Liver (tissue), 9 donors: Measurements from ENCODE around the gene NAP1L4. TPM values are rescaled to one million over a fixed set of nuclear protein-coding genes. Genes with fewer than 3 reads are reported as not detected.

Source experiments
- DNase-seq: peaks from one replicate; pipeline ENCODE4 v3.0.0-alpha.2; 2017; ENCODE audit warnings: low spot score
- H3K27ac ChIP-seq, 2 donors: one replicate each; pipeline ENCODE4 v1.7.0; 2013; ENCODE audit warnings: inconsistent platforms in 2 of 2, low read length in 2 of 2, control low read depth in 1 of 2, low read depth in 1 of 2, mild to moderate bottlenecking in 1 of 2
- H3K27me3 ChIP-seq, 4 donors: one replicate each; pipeline versions ENCODE4 v1.6.1 to v1.7.0; 2013; ENCODE audit warnings: low read length in 3 of 4, inconsistent platforms in 1 of 4, mild to moderate bottlenecking in 1 of 4, moderate library complexity in 1 of 4; ENCODE audit not compliant: control insufficient read depth in 4 of 4, insufficient read depth in 4 of 4
- H3K36me3 ChIP-seq, 4 donors: one replicate each; pipeline versions ENCODE4 v1.6.1 to v1.7.0; 2013; ENCODE audit warnings: low read length in 3 of 4, mild to moderate bottlenecking in 3 of 4, low read depth in 1 of 4, moderate library complexity in 1 of 4; ENCODE audit not compliant: control insufficient read depth in 4 of 4, insufficient read depth in 3 of 4
- H3K4me1 ChIP-seq, 4 donors: one replicate each; pipeline versions ENCODE4 v1.6.1 to v1.7.0; 2013; ENCODE audit warnings: low read length in 3 of 4, mild to moderate bottlenecking in 3 of 4, moderate library complexity in 1 of 4; ENCODE audit not compliant: control insufficient read depth in 4 of 4, insufficient read depth in 4 of 4
- H3K4me3 ChIP-seq, 3 donors: one replicate each; pipeline versions ENCODE4 v1.6.1 to v1.7.0; 2013; ENCODE audit warnings: low read length in 3 of 3, control low read depth in 1 of 3, low read depth in 1 of 3, mild to moderate bottlenecking in 1 of 3
- H3K9ac ChIP-seq, 2 donors: one replicate each; pipeline ENCODE4 v1.7.0; 2013; ENCODE audit warnings: low read length in 2 of 2, mild to moderate bottlenecking in 2 of 2, moderate library complexity in 2 of 2, control low read depth in 1 of 2, low read depth in 1 of 2
- H3K9me3 ChIP-seq, 4 donors: one replicate each; pipeline versions ENCODE4 v1.6.1 to v1.7.0; 2013; ENCODE audit warnings: low read length in 3 of 4; ENCODE audit not compliant: control insufficient read depth in 4 of 4
- CTCF ChIP-seq: fragments of 150-350 bp; IDR thresholded peaks from 2 replicates; pipeline ENCODE4 v1.5.1; 2017; ENCODE audit warnings: improper control_type of control experiment, low read depth, low read length; ENCODE audit not compliant: missing input control
- EGR1 ChIP-seq, 2 donors: IDR thresholded peaks; 2 replicates each; pipeline ENCODE4 v1.6.1; 2016 to 2018; ENCODE audit warnings: antibody characterized with exemption in 2 of 2, low read depth in 2 of 2
- FOXA1 ChIP-seq: IDR thresholded peaks from 2 replicates; pipeline ENCODE4 v1.6.1; 2016; ENCODE audit warnings: antibody characterized with exemption
- FOXA2 ChIP-seq: IDR thresholded peaks from 2 replicates; pipeline ENCODE4 v1.6.1; 2016; ENCODE audit warnings: antibody characterized with exemption
- GABPA ChIP-seq, 2 donors: IDR thresholded peaks in 1 of 2; conservative IDR thresholded peaks in 1 of 2; 2 replicates each; pipeline ENCODE4 v1.6.1; 2016; ENCODE audit warnings: antibody characterized with exemption in 2 of 2, mild to moderate bottlenecking in 1 of 2, moderate library complexity in 1 of 2
- HNF4A ChIP-seq, 2 donors: conservative IDR thresholded peaks; 2 replicates each; pipeline ENCODE4 v1.6.1; 2016; ENCODE audit warnings: antibody characterized with exemption in 2 of 2, mild to moderate bottlenecking in 2 of 2
- JUND ChIP-seq, 2 donors: IDR thresholded peaks; 2 replicates each; pipeline ENCODE4 v1.6.1; 2016; ENCODE audit warnings: antibody characterized with exemption in 2 of 2
- NR2F2 ChIP-seq: IDR thresholded peaks from 2 replicates; pipeline ENCODE4 v1.6.1; 2016; ENCODE audit warnings: antibody characterized with exemption
- RAD21 ChIP-seq, 2 donors: IDR thresholded peaks; 2 replicates each; pipeline ENCODE4 v1.6.1; 2016; ENCODE audit warnings: antibody characterized with exemption in 2 of 2, mild to moderate bottlenecking in 2 of 2
- REST ChIP-seq: IDR thresholded peaks from 2 replicates; pipeline ENCODE4 v1.6.1; 2016; ENCODE audit warnings: antibody characterized with exemption, mild to moderate bottlenecking
- RXRA ChIP-seq, 2 donors: IDR thresholded peaks; 2 replicates each; pipeline ENCODE4 v1.6.1; 2017 to 2018; ENCODE audit warnings: antibody characterized with exemption in 2 of 2, mild to moderate bottlenecking in 1 of 2
- SP1 ChIP-seq: IDR thresholded peaks from 2 replicates; pipeline ENCODE4 v1.6.1; 2018; ENCODE audit warnings: antibody characterized with exemption, mild to moderate bottlenecking
- TAF1 ChIP-seq: conservative IDR thresholded peaks from 2 replicates; pipeline ENCODE4 v1.6.1; 2016; ENCODE audit warnings: antibody characterized with exemption, mild to moderate bottlenecking
- YY1 ChIP-seq: IDR thresholded peaks from 2 replicates; pipeline ENCODE4 v1.6.1; 2016; ENCODE audit warnings: antibody characterized with exemption, mild to moderate bottlenecking
- WGBS: extraction: QIAGEN DNeasy Blood & Tissue Kit; methylation state at CpG from one replicate; pipeline ENCODE4 v1.1.7; 2013; 5-methylcytosine and 5-hydroxymethylcytosine counted together
- polyA plus RNA-seq, 2 donors: library from polyadenylated mRNA; stranded (reverse) in 1 of 2; unstranded in 1 of 2; fragments of 200-250 nt in 1 of 2; fragments of >200 nt in 1 of 2; fragmentation: Nextera tagmentation in 1 of 2; extraction: Ambion mirVana in 1 of 2; gene quantifications; one replicate each; pipeline versions ENCODE4 v1.2.1 to v1.2.3, GENCODE V29; 2013 to 2015
- total RNA-seq, 2 donors: library from RNA; depleted of rRNA; stranded (reverse); fragments of >200 nt; gene quantifications; one replicate each; pipeline ENCODE4 v1.2.3, GENCODE V29; 2014
- TF ChIP-seq, protein P1 (sequence below): IDR thresholded peaks from 2 replicates; pipeline ENCODE4 v1.6.1; 2016; ENCODE audit warnings: antibody characterized with exemption
- TF ChIP-seq, protein P2 (sequence below): IDR thresholded peaks from 2 replicates; pipeline ENCODE4 v1.6.1; 2016; ENCODE audit warnings: antibody characterized with exemption
- donor health status: healthy.
- donor health status: healthy.
- donor health status: healthy.
- donor health status: healthy.
- donor health status: healthy.

The NAP1L4 gene
- total and polyA plus RNA-seq, 4 donors: 33.2 to 110 (median 46.7) TPM

GRCh38 chr11:2934021-2934550 lies 58.0 kb downstream of the NAP1L4 start:
- 92% methylated on average over 7 of the region's 7 CpGs for WGBS
- no peak for TF ChIP-seq SP1
- no peak for TF ChIP-seq GABPA (IDR thresholded peaks at IDR 0.05 in 1 of 2, conservative IDR thresholded peaks at IDR 0.05 in 1 of 2)
- TF ChIP-seq, protein P1, sequence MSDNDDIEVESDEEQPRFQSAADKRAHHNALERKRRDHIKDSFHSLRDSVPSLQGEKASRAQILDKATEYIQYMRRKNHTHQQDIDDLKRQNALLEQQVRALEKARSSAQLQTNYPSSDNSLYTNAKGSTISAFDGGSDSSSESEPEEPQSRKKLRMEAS: no peak
- TF ChIP-seq, protein P2, sequence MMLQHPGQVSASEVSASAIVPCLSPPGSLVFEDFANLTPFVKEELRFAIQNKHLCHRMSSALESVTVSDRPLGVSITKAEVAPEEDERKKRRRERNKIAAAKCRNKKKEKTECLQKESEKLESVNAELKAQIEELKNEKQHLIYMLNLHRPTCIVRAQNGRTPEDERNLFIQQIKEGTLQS: no peak
- TF ChIP-seq HNF4A (conservative IDR thresholded peaks at IDR 0.05): no peak
- no peak for TF ChIP-seq REST
- TF ChIP-seq FOXA1: no peak
- no peak for TF ChIP-seq EGR1 (IDR thresholded peaks at IDR 0.05; ENCODE audit: low read depth in 2 of 2)
- TF ChIP-seq CTCF: no peak
- no peak for TF ChIP-seq FOXA2
- TF ChIP-seq RAD21 (IDR thresholded peaks at IDR 0.05): no peak
- no peak for TF ChIP-seq JUND (IDR thresholded peaks at IDR 0.05)
- no peak for DNase-seq
- Histone ChIP-seq H3K4me1 (peaks cover 11 to 12% (median 11%) of the 10 kb centered on the region in 4 donors), H3K4me3 (no peak overlapping the region), H3K27me3 (no peaks in the 10 kb centered on the region), H3K36me3 (no peaks in the 10 kb centered on the region), H3K27ac (no peak overlapping the region), H3K9me3 (peaks cover 2 to 5% (median 4%) of the 10 kb centered on the region in 4 donors), H3K9ac (no peak overlapping the region)

- H3K27me3 ChIP-seq: no peaks in the 10 kb centered on the region
- no peak for DNase-seq
- peaks cover 2 to 5% (median 4%) of the 10 kb centered on the region in 4 donors for H3K9me3 ChIP-seq
- H3K9ac ChIP-seq: no peak overlapping the region
- TF ChIP-seq YY1 (no peak), TAF1 (no peak), FOXA1 (no peak), NR2F2 (no peak), RXRA (IDR thresholded peaks at IDR 0.05) (no peak), SP1 (no peak)
- no peaks in the 10 kb centered on the region for H3K36me3 ChIP-seq
- WGBS: 67% methylated on average over 12 of the region's 12 CpGs
- H3K4me1 ChIP-seq: peaks cover 11 to 18% (median 17%) of the 10 kb centered on the region in 4 donors
- no peak overlapping the region for H3K27ac ChIP-seq
- H3K4me3 ChIP-seq: no peak overlapping the region
Measured at GRCh38 chr11:2933375-2934020, 58.6 kb downstream of the NAP1L4 start.
